Activated T-helper 17 cell treated with anti-CD3 and anti-CD28 coated beads, Interleukin-2, amount 50 U/mL, for 72 hours (primary cell): ENCODE results near the gene SH3PXD2A. TPM values are rescaled to one million over a fixed set of nuclear protein-coding genes. Genes with fewer than 3 reads are reported as not detected.
A peak's percentile ranks its signal among the peaks of the same experiment; 100 is the strongest.
"Not testable (repeated sequence)": the region's sequence is repeated elsewhere in the genome, so short reads cannot be mapped to it uniquely, and the experiment has no call there.

ENCODE experiments used
- ATAC-seq: fragments of 150-1000 bp; cut with Tn5 transposase; replicated peaks from 2 replicates; pipeline ENCODE4 v1.10.0; 2021; ENCODE audit warnings: mild to moderate bottlenecking, moderate library complexity
- H3K27ac Mint-ChIP-seq: one replicate; pipeline ENCODE4 v1.8.0; 2022; ENCODE audit warnings: mixed read lengths
- H3K27me3 Mint-ChIP-seq: one replicate; pipeline ENCODE4 v1.8.0; 2022; ENCODE audit warnings: mixed read lengths
- H3K36me3 Mint-ChIP-seq: one replicate; pipeline ENCODE4 v1.8.0; 2022; ENCODE audit warnings: low read depth, mild to moderate bottlenecking, mixed read lengths
- H3K4me1 Mint-ChIP-seq: one replicate; pipeline ENCODE4 v1.8.0; 2022; ENCODE audit warnings: mixed read lengths
- H3K4me3 Mint-ChIP-seq: one replicate; pipeline ENCODE4 v1.8.0; 2022; ENCODE audit warnings: mild to moderate bottlenecking, mixed read lengths
- H3K9me3 Mint-ChIP-seq: one replicate; pipeline ENCODE4 v1.8.0; 2022; ENCODE audit warnings: mixed read lengths
- total RNA-seq, 2 donors: library from RNA; stranded (reverse); gene quantifications; one replicate each; pipeline ENCODE4 v1.2.3, GENCODE V29; 2022

The SH3PXD2A gene
- total RNA-seq, 2 donors from 2014 or later, result 8.0 to 19.3 TPM

DNA sequence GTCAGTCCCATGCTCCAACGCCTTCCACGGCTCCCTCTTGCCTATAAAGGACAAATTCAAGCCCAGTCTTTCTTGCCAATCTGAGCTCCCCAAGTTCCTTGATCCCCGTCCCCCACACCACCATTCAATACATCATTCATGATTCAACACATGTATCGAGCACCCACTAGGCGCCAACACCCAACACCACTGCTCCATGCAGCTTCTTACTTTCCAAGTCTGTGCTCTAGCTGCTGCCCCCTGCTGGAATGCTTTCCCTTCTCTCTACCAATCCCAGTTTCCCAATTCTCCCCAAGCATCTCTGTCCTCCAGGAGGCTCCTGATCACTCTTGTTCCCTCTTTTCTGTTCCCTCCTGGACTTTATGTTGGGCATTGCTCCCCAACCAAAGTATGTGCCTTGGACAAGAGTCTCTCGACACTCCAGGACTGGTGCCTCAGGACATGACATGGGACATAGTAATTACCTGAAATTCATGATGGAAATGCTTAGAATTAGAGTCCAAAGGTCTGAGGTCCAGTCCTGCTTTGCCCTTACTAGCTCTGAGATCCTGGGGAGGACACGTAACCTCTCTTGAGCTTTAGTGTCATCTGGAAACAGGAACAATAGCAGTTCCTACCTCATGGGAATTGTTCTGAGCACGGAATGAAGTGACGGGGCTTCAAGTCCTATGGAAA, 189.2 kb downstream of the SH3PXD2A start:
- Mint-ChIP-seq H3K4me3 (no peak overlapping the region), H3K36me3 (no peaks in the 10 kb centered on the region), H3K27ac (no peak overlapping the region), H3K4me1 (no peaks in the 10 kb centered on the region), H3K9me3 (no peaks in the 10 kb centered on the region), H3K27me3 (no peaks in the 10 kb centered on the region)
- no peak for ATAC-seq

- H3K4me3 Mint-ChIP-seq, result no peak overlapping the region
Measured at GRCh38 chr10:103665162-103665889, 190.1 kb downstream of the SH3PXD2A start.

GRCh38 chr10:103663802-103664201, 191.6 kb downstream of the SH3PXD2A start:
- Mint-ChIP-seq H3K9me3 (no peaks in the 10 kb centered on the region), H3K4me1 (no peaks in the 10 kb centered on the region), H3K27me3 (no peaks in the 10 kb centered on the region), H3K27ac (no peak overlapping the region), H3K4me3 (no peak overlapping the region), H3K36me3 (no peaks in the 10 kb centered on the region)
- ATAC-seq, result no peak

More at GRCh38 chr10:103665162-103665889, 190.1 kb downstream of the SH3PXD2A start:
- Mint-ChIP-seq H3K36me3 (no peaks in the 10 kb centered on the region), H3K4me1 (no peaks in the 10 kb centered on the region), H3K27ac (peak overlapping the region; percentile 12), H3K9me3 (no peaks in the 10 kb centered on the region), H3K27me3 (no peaks in the 10 kb centered on the region)
- ATAC-seq, result no peak

GRCh38 chr10:103663236-103663635, 192.1 kb downstream of the SH3PXD2A start:
- Mint-ChIP-seq H3K27ac (no peak overlapping the region), H3K9me3 (no peaks in the 10 kb centered on the region), H3K27me3 (no peaks in the 10 kb centered on the region), H3K36me3 (no peaks in the 10 kb centered on the region), H3K4me3 (no peak overlapping the region), H3K4me1 (peaks cover 4% of the 10 kb centered on the region)
- ATAC-seq, result no peak

DNA sequence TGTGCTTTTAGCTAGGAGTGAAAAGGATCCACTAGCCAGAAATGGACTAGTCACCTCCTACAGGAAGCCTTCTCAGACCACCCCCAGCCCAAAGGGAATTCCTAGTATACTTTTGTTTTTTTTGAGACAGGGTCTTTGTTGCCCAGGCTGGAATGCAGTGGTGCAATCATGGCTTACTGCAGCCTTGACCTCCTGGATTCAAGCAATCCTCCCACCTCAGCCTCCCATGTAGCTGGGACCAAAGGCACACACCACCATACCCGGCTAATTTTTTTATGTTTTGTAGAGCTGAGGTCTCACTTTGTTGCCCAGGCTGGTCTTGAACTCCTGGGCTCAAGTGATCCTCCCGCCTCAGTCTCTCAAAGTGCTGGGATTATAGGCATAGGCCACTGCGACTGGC, 192.7 kb downstream of the SH3PXD2A start:
- ATAC-seq, H3K27me3 Mint-ChIP-seq, H3K27ac Mint-ChIP-seq, H3K4me1 Mint-ChIP-seq, H3K9me3 Mint-ChIP-seq, H3K4me3 Mint-ChIP-seq, H3K36me3 Mint-ChIP-seq: not testable (repeated sequence)

DNA sequence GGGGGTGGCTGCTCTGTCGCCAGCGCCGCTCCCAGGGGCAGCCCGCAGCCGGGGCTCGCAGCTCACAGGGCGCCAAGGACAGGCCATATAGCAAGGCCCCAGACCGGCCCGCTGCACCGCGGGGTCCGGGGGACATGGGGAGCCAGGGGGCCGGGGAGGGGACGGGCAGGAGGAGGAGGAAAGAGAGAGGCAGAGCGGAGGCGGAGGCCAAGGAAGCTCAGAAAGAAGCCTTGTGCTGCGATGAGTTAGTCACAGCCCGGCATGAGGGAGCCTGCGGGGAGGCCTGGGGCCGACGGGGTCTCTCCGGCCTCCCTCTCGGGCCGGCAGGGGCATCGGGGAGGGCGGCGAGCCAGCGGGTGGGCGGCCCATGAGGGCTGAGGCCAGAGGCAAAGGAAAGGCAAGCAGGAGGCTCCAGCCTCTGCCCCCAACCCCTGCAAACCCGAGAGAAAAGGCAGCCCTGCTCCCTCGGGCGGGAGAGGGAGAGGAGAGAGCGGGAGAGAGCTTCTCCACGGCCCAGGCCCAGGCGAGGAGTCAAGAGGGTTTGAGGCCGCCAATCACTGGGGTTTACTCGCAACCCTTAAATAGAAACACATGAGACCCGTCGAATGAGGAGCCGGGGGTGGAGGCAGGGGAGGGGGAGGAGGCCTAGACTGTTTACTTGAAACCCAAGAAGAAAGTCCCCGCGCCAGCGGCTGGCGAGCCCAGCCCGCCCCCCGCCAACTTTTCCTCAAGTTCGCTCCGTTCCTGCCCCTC, 194.0 kb downstream of the SH3PXD2A start:
- Mint-ChIP-seq H3K4me1 (peaks cover 4% of the 10 kb centered on the region), H3K27me3 (no peaks in the 10 kb centered on the region), H3K4me3 (peak overlapping the region; percentile 81), H3K27ac (peak overlapping the region; percentile 70), H3K36me3 (no peaks in the 10 kb centered on the region), H3K9me3 (no peaks in the 10 kb centered on the region)
- ATAC-seq, result peak; percentile 65

GRCh38 chr10:103660364-103661197, 194.8 kb downstream of the SH3PXD2A start:
- peak overlapping the region; percentile 81 for H3K4me3 Mint-ChIP-seq
- ATAC-seq, result peak; percentile 22
- no peaks in the 10 kb centered on the region for H3K9me3 Mint-ChIP-seq
- no peaks in the 10 kb centered on the region for H3K27me3 Mint-ChIP-seq
- H3K36me3 Mint-ChIP-seq, result no peaks in the 10 kb centered on the region
- peaks cover 4% of the 10 kb centered on the region for H3K4me1 Mint-ChIP-seq
- H3K27ac Mint-ChIP-seq, result peak overlapping the region; percentile 70

GRCh38 chr10:103659674-103660363, 195.6 kb downstream of the SH3PXD2A start:
- Mint-ChIP-seq H3K4me1 (peaks cover 4% of the 10 kb centered on the region), H3K36me3 (no peaks in the 10 kb centered on the region), H3K4me3 (peak overlapping the region; percentile 81), H3K27me3 (no peaks in the 10 kb centered on the region), H3K27ac (peak overlapping the region; percentile 70), H3K9me3 (no peaks in the 10 kb centered on the region)
- ATAC-seq, result peak; percentile 84

DNA sequence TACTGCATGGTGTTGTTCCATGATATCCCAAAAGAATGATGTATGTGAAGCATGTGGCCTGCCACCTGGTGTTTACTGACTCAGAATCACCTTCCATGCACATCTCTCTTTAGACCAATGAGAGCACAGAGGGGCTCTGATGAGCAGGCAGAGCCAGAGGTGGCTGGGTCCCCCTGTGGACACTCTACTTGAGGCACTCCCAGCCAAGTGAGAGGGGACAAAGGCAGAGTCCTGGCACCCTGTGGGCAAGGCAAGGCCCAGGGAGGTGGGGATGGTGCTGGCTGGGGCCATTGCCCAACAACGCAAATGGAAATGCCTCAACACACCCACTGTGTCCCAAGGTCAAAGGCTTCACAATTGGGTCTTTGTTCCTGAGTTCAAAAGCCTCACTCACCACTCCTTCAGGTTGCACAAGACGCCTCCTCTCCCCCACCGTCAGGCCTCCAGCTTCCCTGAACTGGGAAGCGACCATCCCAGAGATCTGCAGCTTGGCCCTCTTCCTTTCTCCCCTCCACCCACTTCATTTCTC, 197.3 kb downstream of the SH3PXD2A start:
- ATAC-seq, result no peak
- H3K36me3 Mint-ChIP-seq, result no peaks in the 10 kb centered on the region
- H3K4me3 Mint-ChIP-seq, result no peak overlapping the region
- no peaks in the 10 kb centered on the region for H3K27me3 Mint-ChIP-seq
- no peaks in the 10 kb centered on the region for H3K9me3 Mint-ChIP-seq
- no peak overlapping the region for H3K27ac Mint-ChIP-seq
- peaks cover 4% of the 10 kb centered on the region for H3K4me1 Mint-ChIP-seq

GRCh38 chr10:103657061-103657591, 198.2 kb downstream of the SH3PXD2A start:
- H3K9me3 Mint-ChIP-seq, result no peaks in the 10 kb centered on the region
- no peaks in the 10 kb centered on the region for H3K36me3 Mint-ChIP-seq
- H3K4me3 Mint-ChIP-seq, result no peak overlapping the region
- H3K27ac Mint-ChIP-seq, result no peak overlapping the region
- ATAC-seq, result no peak
- H3K4me1 Mint-ChIP-seq, result peaks cover 4% of the 10 kb centered on the region
- H3K27me3 Mint-ChIP-seq, result no peaks in the 10 kb centered on the region

GRCh38 chr10:103654925-103655324, 200.5 kb downstream of the SH3PXD2A start:
- no peaks in the 10 kb centered on the region for H3K36me3 Mint-ChIP-seq
- no peak overlapping the region for H3K27ac Mint-ChIP-seq
- ATAC-seq, result no peak
- no peaks in the 10 kb centered on the region for H3K9me3 Mint-ChIP-seq
- peaks cover 4% of the 10 kb centered on the region for H3K4me1 Mint-ChIP-seq
- H3K27me3 Mint-ChIP-seq, result no peaks in the 10 kb centered on the region
- no peak overlapping the region for H3K4me3 Mint-ChIP-seq

DNA sequence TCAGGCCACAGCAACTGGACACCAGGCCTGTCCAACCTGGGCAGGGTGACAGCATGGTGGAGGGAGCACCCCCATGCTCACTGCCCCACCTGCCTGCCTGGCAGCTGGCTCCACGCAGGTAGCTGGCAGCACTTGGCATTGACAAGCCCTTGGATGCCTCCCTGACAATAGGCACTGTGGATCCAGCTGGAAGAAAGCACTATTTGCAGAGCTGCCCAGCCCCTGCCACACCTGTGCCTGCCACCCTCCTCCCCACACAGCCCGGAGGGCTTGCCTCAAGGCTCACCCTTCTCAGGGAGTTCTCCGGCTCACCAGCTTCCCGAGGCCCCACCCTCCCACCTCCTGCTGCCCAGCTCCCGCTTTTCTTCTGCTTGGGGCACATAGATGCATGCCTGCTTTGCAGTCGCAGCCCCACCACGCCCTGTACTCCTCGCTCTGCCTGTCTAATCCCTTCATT, 201.8 kb downstream of the SH3PXD2A start:
- H3K27me3 Mint-ChIP-seq, result no peaks in the 10 kb centered on the region
- H3K4me3 Mint-ChIP-seq, result no peak overlapping the region
- no peaks in the 10 kb centered on the region for H3K36me3 Mint-ChIP-seq
- H3K27ac Mint-ChIP-seq, result no peak overlapping the region
- ATAC-seq, result no peak
- H3K9me3 Mint-ChIP-seq, result no peaks in the 10 kb centered on the region
- H3K4me1 Mint-ChIP-seq, result peaks cover 4% of the 10 kb centered on the region

GRCh38 chr10:103652599-103653281, 202.6 kb downstream of the SH3PXD2A start:
- Mint-ChIP-seq H3K4me1 (no peaks in the 10 kb centered on the region), H3K9me3 (no peaks in the 10 kb centered on the region), H3K36me3 (no peaks in the 10 kb centered on the region), H3K27ac (no peak overlapping the region), H3K4me3 (no peak overlapping the region), H3K27me3 (no peaks in the 10 kb centered on the region)
- ATAC-seq, result no peak
